ENCODE measurements around the gene OSMR.

OSMR gene

DNA sequence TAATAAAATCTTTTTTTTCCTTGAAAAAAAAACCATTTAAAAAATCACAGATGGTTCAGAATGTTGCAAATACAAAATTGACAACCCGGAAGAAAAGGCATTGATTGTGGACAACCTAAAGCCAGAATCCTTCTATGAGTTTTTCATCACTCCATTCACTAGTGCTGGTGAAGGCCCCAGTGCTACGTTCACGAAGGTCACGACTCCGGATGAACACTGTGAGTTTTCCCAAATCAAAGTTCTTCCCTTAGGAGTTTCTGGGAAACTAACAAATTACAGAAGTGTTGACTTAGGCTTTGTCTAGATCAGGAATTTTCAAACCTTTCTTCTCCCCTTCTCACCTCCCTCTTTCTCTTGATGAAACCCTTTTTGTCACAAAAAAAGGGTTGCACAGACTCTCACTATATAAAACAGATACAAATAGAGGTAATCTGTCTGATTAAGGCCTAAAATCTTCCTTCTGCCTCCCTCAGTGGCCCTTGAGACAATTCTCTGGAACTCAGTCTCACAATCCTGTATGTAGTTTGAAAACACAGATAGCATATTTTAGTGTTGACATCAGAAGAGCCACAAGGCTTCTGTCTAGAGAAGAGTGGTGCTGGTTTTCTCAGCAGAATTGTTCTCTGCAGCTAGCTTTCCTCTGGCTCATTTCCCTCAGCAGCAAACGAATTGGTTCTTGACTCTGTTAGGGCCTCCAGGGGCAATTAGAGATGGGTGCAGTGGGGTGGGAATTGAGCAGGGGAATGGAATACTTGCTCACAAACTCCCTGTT lies 79.5 kb downstream of the OSMR start:
- DNase-seq (ENCODE audit: low spot score) (peak; percentile 25), FAIRE-seq (no peak)

DNA sequence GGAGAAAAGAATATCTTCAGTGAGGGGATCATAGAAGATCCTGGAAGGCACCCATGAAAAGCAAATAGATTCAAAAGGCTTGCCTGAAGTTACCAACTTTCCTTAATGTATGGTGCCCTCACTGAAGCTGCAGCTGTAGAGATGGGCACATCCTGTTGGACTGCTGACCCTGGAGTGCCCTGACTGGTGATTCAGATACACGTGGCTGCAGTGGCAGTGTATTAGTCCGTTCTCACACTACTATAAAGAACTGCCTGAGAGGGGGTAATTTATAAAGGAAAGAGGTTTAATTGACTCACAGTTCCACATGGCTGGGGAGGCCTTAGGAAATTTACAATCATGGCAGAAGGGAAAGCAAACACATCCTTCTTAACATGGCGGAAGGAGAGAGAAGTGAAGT lies 80.3 kb downstream of the OSMR start:
- peak; percentile 75 for DNase-seq (ENCODE audit: low spot score)
- FAIRE-seq, result peak; percentile 67

DNA sequence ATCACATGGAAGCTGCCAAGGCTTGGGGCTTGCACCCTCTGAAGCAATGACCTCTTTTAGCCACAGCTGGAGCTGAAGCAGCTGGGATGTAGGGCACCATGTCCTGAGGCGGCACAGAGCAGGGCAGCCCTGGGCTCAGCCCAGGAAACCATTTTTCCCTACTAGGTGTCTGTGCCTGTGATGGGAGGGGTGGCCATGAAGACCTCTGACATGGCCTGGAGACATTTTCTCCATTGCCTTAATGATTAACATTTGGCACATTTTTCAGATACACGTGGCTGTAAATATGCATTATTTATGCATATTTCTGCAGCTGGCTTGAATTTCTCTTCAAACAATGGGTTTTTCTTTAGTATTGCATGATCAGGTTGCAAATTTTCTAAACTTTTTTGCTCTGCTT lies 81.7 kb downstream of the OSMR start:
- no peak for DNase-seq (ENCODE audit: low spot score)
- FAIRE-seq, result no peak

DNA sequence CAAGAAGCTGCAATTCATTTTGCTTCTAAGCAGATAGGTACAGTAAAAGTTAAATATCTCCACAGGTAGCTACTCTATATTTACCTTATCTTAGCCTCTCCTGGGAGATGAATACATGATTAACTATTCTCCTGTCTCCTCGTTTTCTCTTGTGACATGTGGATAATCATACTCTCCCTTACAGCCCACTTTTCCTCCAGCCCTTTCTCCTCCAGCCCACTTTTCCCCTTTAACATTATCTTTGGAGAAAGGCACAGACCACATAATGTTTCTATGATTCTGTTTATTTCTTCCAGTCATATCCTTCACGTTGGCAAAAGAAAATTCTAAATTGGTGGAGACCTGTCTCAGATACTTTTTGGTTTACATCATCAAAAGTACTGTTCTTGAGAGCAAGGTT lies 84.0 kb downstream of the OSMR start:
- DNase-seq (ENCODE audit: low spot score) (no peak), FAIRE-seq (no peak)

GRCh38 chr5:38931731-38932130 lies 85.9 kb downstream of the OSMR start:
- no peak for DNase-seq (ENCODE audit: low spot score)
- FAIRE-seq, result no peak

GRCh38 chr5:38932854-38933408 lies 87.1 kb downstream of the OSMR start:
- FAIRE-seq (no peak), DNase-seq (ENCODE audit: low spot score) (no peak)

GRCh38 chr5:38935437-38935836 lies 89.6 kb downstream of the OSMR start:
- peak; percentile 73 for FAIRE-seq
- DNase-seq (ENCODE audit: low spot score), result no peak

DNA sequence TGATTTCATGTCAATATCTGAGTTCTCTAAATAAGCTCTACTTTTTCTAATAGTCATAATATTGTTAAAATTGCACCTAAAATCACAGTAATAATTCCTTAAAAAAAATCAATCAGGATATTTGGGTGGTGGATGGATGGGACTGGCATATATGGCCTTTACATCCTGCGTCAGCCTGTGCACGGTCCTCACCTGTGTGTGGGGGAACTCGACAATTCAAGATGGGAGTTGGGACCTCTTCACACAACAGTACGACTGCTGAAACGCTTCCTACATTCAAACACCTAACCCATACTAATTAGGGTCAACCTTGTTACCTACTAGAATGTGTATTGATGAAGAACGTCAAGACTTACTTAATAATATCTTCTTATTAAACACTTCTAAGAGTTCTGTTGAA lies 90.5 kb downstream of the OSMR start:
- DNase-seq (ENCODE audit: low spot score), result no peak
- no peak for FAIRE-seq

- DNase-seq (ENCODE audit: low spot score), result no peak
- FAIRE-seq, result no peak
These were observed 92.6 kb downstream of the OSMR start for GRCh38 chr5:38938424-38938823.

DNA sequence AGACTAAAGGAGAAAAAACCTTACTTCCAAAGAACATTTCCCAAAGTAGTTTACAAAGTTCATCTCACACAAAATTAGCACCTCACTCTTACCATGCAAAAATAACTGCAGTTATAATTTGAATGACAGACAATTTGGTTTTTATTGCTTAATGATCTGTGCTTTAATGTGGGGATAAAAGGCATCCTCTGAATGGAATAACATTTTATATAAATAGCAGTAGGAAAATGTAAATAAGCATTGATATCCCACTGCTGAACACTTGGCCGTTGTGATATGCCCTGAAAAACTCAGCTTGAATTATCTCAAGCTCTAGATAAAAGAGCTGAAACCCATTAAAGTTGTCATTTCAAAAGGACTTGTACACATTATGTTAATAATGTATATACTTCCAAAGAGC lies 93.2 kb downstream of the OSMR start:
- FAIRE-seq, result no peak
- no peak for DNase-seq (ENCODE audit: low spot score)

DNA sequence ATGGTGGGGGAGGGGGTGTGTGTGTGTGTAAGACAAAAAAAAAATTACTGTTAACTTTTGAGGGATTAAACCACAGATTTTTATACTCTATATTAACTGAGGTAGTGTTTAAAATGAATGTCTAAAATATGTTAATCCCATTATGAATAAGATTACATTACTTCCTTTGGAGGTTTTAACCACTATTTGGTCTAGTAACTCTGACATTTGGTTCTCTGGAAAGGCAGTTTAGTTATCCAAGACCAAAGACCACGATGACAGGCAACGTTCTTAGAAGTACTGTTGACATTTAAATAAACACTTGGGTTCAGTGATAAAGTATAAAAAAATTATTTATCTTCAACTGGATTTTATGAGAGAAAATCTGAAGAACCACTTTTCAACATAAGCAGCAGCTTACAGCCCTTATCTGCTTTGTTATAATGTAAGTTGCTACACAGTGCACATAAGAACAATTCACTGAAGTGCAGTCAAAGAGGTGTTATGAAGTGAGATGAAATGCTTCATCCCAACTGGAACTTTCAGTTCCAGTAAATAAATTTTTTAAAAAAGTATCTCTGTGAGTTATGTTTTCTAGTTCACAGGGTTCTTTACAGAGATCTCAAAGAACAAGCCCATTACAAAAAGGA lies 94.5 kb downstream of the OSMR start:
- peak; percentile 63 for FAIRE-seq
- no peak for DNase-seq (ENCODE audit: low spot score)

GRCh38 chr5:38941912-38942311 lies 96.1 kb downstream of the OSMR start:
- FAIRE-seq (no peak), DNase-seq (ENCODE audit: low spot score) (no peak)

DNA sequence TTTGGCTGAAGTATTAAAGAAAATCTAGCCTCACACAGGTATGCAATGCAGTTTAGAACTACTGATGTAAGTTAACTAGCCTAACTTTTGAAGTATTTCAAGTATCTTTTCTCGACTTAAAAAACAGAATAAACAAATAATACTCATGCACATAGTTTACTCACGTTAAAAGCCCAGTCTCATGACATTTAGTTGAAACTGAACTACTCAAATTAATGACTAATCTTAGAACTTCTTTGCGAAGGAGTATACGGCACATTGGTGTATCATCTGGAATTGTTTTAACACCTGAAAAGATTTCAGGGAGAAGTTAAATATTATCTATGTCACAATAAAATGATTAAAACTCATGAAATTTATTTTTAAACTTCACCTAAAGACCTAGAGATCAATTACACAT lies 98.5 kb downstream of the OSMR start:
- DNase-seq (ENCODE audit: low spot score) (no peak), FAIRE-seq (peak; percentile 4)

GRCh38 chr5:38948501-38948900 lies 102.7 kb downstream of the OSMR start:
- no peak for DNase-seq (ENCODE audit: low spot score)
- FAIRE-seq, result no peak

DNA sequence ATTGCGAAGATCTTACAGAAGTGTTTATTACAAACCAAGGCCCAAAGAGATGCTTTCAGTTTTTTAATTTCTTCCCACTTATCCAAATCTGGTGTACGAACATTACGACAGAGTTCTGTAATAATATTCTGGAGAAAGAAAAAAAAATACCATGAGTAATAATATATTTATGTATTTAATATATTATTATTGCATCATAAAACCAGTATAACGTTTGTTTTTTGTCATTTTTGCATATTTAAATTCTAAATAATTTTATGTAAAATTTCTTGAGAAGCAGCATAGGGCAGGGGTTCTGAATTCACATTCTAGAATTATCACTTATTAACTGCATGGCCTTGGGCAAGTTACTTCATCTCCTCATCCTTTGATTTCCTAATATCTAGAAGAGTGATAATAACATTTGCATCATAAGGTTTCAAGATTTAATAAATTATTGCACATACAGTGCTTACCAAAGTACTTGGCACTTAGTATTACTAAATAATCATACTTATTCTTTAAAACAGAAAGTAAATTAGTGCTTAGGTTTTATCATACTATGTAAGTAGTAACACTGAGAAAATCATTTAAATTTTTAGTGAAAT lies 107.7 kb downstream of the OSMR start:
- DNase-seq (ENCODE audit: low spot score), result no peak
- FAIRE-seq, result peak; percentile 62

- DNase-seq (ENCODE audit: low spot score), result no peak
- FAIRE-seq, result no peak
These were observed 115.9 kb downstream of the OSMR start for GRCh38 chr5:38961691-38962090.

- no peak for FAIRE-seq
These were observed 122.9 kb downstream of the OSMR start for GRCh38 chr5:38968665-38969064.

GRCh38 chr5:38978036-38978435 lies 132.2 kb downstream of the OSMR start:
- FAIRE-seq, result peak; percentile 70
- no peak for DNase-seq (ENCODE audit: low spot score)

More at GRCh38 chr5:38968665-38969064, 122.9 kb downstream of the OSMR start:
- DNase-seq (ENCODE audit: low spot score), result no peak

DNA sequence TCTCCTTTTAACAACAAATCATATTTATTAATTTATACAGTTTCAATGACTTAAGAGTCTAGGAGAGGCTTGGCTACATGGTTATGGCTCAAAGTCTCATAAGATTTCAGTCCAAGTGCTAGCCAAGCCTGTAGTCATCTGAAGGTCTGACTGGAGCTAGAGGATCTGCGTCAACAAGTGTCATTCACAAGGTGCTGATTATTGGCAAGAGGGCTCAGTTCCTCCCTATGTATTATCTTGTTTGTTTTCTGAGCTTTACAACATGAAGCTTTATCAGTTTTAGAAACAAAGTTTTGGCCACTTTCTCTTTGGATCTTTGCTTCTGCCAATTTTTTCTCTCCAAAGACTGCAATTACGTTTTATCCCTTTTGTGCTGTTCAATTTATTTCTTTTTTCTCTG lies 133.7 kb downstream of the OSMR start:
- DNase-seq (ENCODE audit: low spot score), result no peak
- no peak for FAIRE-seq

Measured in RCC 7860 (cell line).